Stomach (tissue), 9 donors: ENCODE measurements around the gene RERE. TPM values are rescaled to one million over a fixed set of nuclear protein-coding genes. Genes with fewer than 3 reads are reported as not detected.

Source experiments
- DNase-seq, 2 donors: peaks; one replicate each; pipeline versions ENCODE4 v3.0.0 to v3.0.0-alpha.2; 2013 to 2019
- H3K27ac ChIP-seq, 5 donors: fragments of 200-600 bp in 4 of 5; sonication (generic) in 4 of 5; one replicate each; pipeline ENCODE4 v1.5.1; 2013 to 2019; ENCODE audit warnings: mild to moderate bottlenecking in 1 of 5, moderate library complexity in 1 of 5
- H3K27me3 ChIP-seq, 3 donors: fragments of 200-600 bp; sonication (generic); one replicate each; pipeline ENCODE4 v1.5.1; 2017 to 2019; ENCODE audit warnings: mixed run types in 1 of 3
- H3K36me3 ChIP-seq, 4 donors: fragments of 200-600 bp; sonication (generic); 1 replicate in 3 of 4; 2 replicates in 1 of 4; pipeline ENCODE4 v1.5.1; 2016 to 2019
- H3K4me1 ChIP-seq, 4 donors: fragments of 200-600 bp; sonication (generic); one replicate each; pipeline ENCODE4 v1.5.1; 2016 to 2019
- H3K4me3 ChIP-seq, 4 donors: fragments of 200-600 bp; sonication (generic) in 3 of 4; one replicate each; pipeline ENCODE4 v1.5.1; 2016 to 2019; ENCODE audit warnings: mild to moderate bottlenecking in 1 of 4
- H3K9me3 ChIP-seq, 4 donors: fragments of 200-600 bp; sonication (generic); one replicate each; pipeline ENCODE4 v1.5.1; 2016 to 2019
- CTCF ChIP-seq, 7 experiments: fragments of 450-650 bp in 4 of 7; fragments of 200-600 bp in 3 of 7; sonication (generic) in 3 of 7; IDR thresholded peaks; one replicate each; pipeline ENCODE4 v1.5.1; 2016 to 2019; ENCODE audit warnings: antibody characterized with exemption in 7 of 7, control low read depth in 2 of 7, mild to moderate bottlenecking in 1 of 7
- EP300 ChIP-seq: sonication (generic); formaldehyde crosslinking; IDR thresholded peaks from one replicate; pipeline ENCODE4 v1.6.1; 2017; ENCODE audit warnings: antibody characterized with exemption
- POLR2A ChIP-seq, 4 donors: fragments of 450-650 bp; IDR thresholded peaks; one replicate each; pipeline ENCODE4 v1.6.1; 2016; ENCODE audit warnings: antibody characterized with exemption in 4 of 4, control low read depth in 2 of 4, mild to moderate bottlenecking in 1 of 4, moderate library complexity in 1 of 4
- POLR2AphosphoS5 ChIP-seq, 3 donors: sonication (generic); formaldehyde crosslinking; IDR thresholded peaks; one replicate each; pipeline ENCODE4 v1.6.1; 2016; ENCODE audit warnings: antibody characterized with exemption in 3 of 3
- WGBS, 5 donors: extraction: QIAGEN DNeasy Blood & Tissue Kit in 3 of 5; methylation state at CpG; one replicate each; pipeline versions ENCODE4 v1.1.5 to v1.1.7; 2013 to 2018; 5-methylcytosine and 5-hydroxymethylcytosine counted together
- intact Hi-C: fragments of 100-400 bp; cut with DNase I; formaldehyde crosslinking; loops from one replicate; pipeline ENCODE4 v1.15.1; 2023; ENCODE audit warnings: low total_unique reads
- polyA plus RNA-seq, 3 donors: library from polyadenylated mRNA; stranded (reverse); fragments of 200-250 nt; gene quantifications; one replicate each; pipeline ENCODE4 v1.2.3, GENCODE V29; 2013
- total RNA-seq, 5 donors: library from RNA; depleted of rRNA; stranded (reverse); fragments of >200 nt; gene quantifications; one replicate each; pipeline versions ENCODE4 v1.1.0 to v1.2.3, GENCODE V29; 2014 to 2016
- donor health status: healthy with polysubstance abuse.
- donor health status: Bipolar disorder and iron deficiency.
- donor health status: healthy.

Gene RERE
- total and polyA plus RNA-seq, 8 donors, result 15.6 to 198 (median 79.3) TPM

- Histone ChIP-seq H3K27ac (peak overlapping the region in 4 of 5 donors; percentile 9 to 75 (median 29)), H3K36me3 (no peaks in the 10 kb centered on the region), H3K27me3 (no peaks in the 10 kb centered on the region), H3K9me3 (no peaks in the 10 kb centered on the region), H3K4me1 (peaks cover 64 to 93% (median 85%) of the 10 kb centered on the region in 4 donors), H3K4me3 (peak overlapping the region in 2 of 4 donors; percentile 5 to 6)
- no peak for TF ChIP-seq CTCF (IDR thresholded peaks at IDR 0.05)
- TF ChIP-seq POLR2AphosphoS5 (IDR thresholded peaks at IDR 0.05), result peak in 1 of 3 donors; percentile 30
- intact Hi-C loops, result loop anchor here (10.0 kb wide), 1 partner anchor 99 kb away; no protein-coding TSS in a partner anchor
- DNase-seq, result peak; percentile 35 to 80
- 16 to 24% (median 18%) methylated on average over 2 of the region's 2 CpGs for WGBS, 5 donors
These were observed 153.5 kb downstream of the RERE start for GRCh38 chr1:8663915-8664329.

DNA sequence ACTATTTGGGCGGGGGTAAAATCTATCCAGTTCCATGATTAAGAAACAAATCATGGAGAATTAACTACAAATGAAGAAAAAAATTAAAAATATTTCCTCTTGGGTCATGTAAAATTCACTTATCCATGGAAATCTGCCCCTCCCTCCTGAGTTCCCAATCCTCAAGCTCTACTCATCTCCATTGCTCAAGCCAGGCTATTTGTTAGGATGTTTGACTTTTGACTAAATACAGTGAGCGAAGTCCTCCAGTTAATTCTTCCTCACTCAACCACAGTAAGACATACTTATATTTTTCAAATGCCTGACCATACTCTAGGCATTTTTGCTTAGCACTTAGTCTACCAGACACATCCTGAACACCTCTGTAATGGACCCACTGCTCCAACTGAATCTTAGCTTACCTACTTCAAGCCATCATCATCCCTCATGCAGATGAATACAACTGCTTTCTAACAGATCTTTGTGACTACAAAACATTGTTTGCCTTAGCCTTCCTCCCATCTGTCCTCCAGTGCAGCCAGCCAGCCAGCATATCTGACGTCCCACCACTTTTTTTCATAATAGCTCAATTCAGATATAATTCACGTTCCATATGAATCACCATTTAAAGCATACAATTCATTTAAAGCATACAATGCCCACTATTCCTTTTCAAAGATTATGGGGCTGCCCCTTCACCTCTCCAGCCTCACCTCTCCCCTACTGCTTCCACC is 154.2 kb downstream of the RERE start:
- intact Hi-C loops, result loop anchor here (10.0 kb wide), 1 partner anchor 98 kb away; no protein-coding TSS in a partner anchor
- Histone ChIP-seq H3K36me3 (no peaks in the 10 kb centered on the region), H3K27me3 (no peaks in the 10 kb centered on the region), H3K4me3 (peak overlapping the region in 1 of 4 donors; percentile 6), H3K4me1 (peaks cover 60 to 91% (median 83%) of the 10 kb centered on the region in 4 donors), H3K27ac (peak overlapping the region in 4 of 5 donors; percentile 9 to 75 (median 29)), H3K9me3 (no peaks in the 10 kb centered on the region)
- 74 to 80% (median 75%) methylated on average over 4 of the region's 4 CpGs for WGBS, 5 donors
- DNase-seq, result no peak
- TF ChIP-seq EP300 (no peak), CTCF (IDR thresholded peaks at IDR 0.05) (no peak), POLR2AphosphoS5 (IDR thresholded peaks at IDR 0.05) (no peak), POLR2A (IDR thresholded peaks at IDR 0.05) (no peak)

GRCh38 chr1:8662380-8663072 is 154.9 kb downstream of the RERE start:
- intact Hi-C loops, result loop anchor here (10.0 kb wide), 1 partner anchor 98 kb away; no protein-coding TSS in a partner anchor
- TF ChIP-seq CTCF (IDR thresholded peaks at IDR 0.05) (no peak), EP300 (no peak), POLR2AphosphoS5 (IDR thresholded peaks at IDR 0.05) (no peak), POLR2A (IDR thresholded peaks at IDR 0.05) (no peak)
- no peak for DNase-seq
- Histone ChIP-seq H3K27ac (peak overlapping the region in 3 of 5 donors; percentile 65 to 73 (median 70)), H3K27me3 (no peaks in the 10 kb centered on the region), H3K4me3 (no peak overlapping the region), H3K9me3 (no peaks in the 10 kb centered on the region), H3K36me3 (no peaks in the 10 kb centered on the region), H3K4me1 (peaks cover 54 to 84% (median 75%) of the 10 kb centered on the region in 4 donors)
- WGBS, 5 donors, result 87 to 100% (median 95%) methylated on average over 4 of the region's 4 CpGs
